GM12801 (cell line): ENCODE data around the gene NUTF2.

Source experiments
- CTCF ChIP-seq: IDR thresholded peaks from one replicate; pipeline ENCODE4 v1.5.1; 2011; ENCODE audit warnings: control low read depth; ENCODE audit not compliant: insufficient read length; ENCODE audit errors: extremely low read depth

The NUTF2 gene

GRCh38 chr16:67860589-67861398 lies 14.1 kb downstream of the NUTF2 start:
- no peak for TF ChIP-seq CTCF

- no peak for TF ChIP-seq CTCF
Observed at GRCh38 chr16:67861877-67862276, 15.1 kb downstream of the NUTF2 start.

DNA sequence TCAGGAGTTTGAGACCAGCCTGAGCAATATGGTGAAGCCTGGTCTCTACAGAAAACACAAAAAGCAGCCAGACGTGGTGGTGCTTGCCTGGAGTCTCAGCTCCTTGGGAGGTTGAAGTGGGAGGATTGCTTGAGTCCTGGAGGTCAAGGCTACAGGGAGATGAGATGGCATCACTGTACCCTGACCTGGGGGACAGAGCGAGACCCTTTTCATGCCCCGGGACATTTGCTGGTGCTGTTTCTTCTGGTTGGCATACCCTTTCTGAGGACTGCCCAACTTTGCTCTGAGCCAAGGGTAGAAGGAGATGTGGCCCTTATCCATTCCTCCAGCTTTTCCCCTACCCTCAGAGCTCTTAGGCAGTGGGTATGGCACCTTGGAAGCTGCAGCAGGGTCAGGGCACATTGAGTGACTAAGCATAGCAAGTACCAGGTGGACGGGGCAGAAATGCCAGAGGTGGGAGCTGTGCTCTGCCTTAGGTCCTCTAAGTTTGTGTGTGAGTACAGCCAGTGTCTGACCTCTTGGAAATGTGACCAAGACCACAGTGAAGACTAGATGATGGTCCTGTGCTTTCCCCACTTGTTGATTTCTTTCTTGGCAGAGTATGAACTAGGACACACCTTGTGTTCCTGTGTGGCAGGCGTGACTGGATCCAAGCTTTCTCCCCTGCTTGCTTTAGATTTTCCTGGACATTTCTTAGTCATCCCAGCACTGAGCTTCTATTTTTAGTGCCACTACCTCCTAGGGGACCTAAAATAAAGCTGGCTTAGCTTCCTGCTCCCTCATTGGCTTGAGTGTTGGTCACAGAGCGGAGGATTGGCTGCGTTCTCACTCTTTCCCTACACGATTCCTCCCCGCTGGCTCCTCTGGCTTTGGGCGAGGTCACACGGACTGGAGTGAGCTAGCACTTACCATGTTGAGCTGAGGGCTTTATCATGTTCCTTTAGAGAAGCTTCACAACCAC lies 16.2 kb downstream of the NUTF2 start:
- TF ChIP-seq CTCF = no peak

- TF ChIP-seq CTCF = no peak
Observed at GRCh38 chr16:67864594-67864993, 17.9 kb downstream of the NUTF2 start.

GRCh38 chr16:67865318-67865717 lies 18.6 kb downstream of the NUTF2 start:
- no peak for TF ChIP-seq CTCF

DNA sequence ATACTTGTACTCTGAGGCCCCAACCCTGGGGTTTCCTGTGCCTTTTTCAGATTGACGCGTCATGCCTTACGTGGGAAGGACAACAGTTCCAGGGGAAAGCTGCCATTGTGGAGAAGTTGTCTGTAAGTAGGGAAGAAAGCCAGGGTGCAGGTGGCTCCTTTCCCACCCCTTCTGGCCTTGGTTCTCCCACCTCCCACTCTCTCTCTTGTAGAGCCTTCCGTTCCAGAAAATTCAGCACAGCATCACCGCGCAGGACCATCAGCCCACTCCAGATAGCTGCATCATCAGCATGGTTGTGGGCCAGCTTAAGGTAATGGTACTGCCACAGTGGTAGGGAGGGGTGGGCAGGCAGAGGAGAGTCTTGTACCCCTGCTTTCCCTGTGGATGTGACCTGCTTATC lies 21.6 kb downstream of the NUTF2 start:
- no peak for TF ChIP-seq CTCF

DNA sequence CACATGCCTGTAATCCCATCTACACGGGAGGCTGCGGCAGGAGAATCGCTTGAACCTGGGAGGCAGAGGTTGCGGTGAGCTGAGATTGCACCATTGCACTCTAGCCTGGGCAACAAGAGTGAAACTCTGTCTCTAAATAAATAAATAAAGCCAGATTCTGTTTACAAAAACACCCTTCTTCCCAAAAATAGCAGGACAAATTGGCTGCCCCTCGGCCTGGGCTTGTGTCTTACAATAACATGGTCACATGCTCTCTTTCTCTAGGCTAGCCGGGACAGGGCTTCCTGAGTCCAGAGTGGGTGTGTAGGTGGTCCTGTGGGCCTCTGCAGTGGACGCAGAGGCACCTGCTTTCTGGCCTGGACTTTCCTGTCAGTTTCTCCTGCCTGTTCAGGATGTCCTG lies 22.9 kb downstream of the NUTF2 start:
- TF ChIP-seq CTCF = no peak
